EL (cell line): Measurements from ENCODE around the gene CAV2.

Source experiments
- DNase-seq: peaks from one replicate; pipeline ENCODE4 v3.0.0-alpha.2; 2016

The CAV2 gene

DNA sequence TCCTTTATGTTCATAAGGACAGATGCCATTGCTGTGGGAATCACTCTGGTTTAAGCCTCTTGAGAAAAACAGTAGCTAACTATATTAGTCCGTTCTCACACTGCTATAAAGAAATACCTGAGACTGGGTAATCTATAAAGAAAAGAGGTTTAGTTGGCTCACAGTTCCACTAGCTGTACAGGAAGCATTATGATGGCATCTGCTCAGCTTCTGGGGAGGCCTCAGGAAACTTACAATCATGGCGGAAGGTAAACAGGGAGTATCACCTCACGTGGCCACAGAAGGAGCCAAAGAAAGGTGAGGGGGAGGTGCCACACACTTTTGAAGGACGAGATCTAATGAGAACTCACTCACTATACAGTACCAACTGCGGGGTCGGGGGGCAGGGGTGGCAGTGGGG, 2.9 kb upstream of the CAV2 start:
- no peak for DNase-seq

DNA sequence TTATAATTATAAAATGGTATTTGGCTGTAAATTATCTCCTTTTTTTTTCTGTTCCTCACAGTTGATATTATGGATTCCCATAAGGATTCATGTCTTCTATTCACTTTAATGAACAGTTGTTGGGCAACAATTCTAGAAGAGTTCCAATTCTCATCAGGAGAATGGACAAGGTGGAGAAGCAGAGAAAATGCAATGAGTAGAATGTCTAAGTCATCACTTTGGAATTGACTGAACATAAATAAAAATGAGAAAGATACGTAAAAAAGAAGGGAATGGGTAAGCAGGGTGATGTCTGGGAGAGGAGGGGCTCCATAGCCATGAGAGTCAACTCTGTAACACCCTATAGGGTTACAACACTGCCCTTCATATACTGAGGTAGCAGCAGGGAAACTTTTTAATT, 1.8 kb upstream of the CAV2 start:
- DNase-seq = no peak

DNA sequence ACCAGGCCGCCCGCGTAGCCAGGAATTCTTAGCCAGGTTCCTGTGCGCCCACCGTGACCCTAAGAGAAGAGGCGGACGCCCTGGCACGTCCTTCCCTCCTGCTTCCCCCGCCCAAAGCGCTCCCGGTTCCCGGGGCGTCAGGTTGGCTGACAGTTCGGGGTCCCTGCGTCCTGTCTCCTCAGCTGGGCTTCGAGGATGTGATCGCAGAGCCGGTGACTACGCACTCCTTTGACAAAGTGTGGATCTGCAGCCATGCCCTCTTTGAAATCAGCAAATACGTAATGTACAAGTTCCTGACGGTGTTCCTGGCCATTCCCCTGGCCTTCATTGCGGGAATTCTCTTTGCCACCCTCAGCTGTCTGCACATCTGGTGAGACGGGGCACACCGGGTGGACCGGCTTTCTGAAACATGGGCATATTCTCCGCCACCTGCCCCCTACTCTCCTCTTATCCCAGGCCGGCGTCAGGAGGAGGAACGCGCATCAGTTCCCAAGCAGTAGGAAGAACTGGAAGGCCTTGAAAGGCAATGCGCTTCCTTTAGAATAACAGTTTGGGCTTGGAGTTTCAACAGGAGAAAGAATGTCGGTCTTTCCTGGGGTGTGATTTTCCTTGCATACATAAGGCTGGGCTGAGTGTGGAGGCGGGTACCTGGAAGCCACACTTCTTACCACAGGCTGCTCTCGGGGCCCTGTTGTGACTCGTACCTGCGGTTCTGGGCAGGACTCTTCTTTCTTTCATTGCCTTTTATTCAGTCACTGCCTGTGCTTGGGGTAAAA, 728 bp downstream of the CAV2 start:
- peak; percentile 54 for DNase-seq

DNA sequence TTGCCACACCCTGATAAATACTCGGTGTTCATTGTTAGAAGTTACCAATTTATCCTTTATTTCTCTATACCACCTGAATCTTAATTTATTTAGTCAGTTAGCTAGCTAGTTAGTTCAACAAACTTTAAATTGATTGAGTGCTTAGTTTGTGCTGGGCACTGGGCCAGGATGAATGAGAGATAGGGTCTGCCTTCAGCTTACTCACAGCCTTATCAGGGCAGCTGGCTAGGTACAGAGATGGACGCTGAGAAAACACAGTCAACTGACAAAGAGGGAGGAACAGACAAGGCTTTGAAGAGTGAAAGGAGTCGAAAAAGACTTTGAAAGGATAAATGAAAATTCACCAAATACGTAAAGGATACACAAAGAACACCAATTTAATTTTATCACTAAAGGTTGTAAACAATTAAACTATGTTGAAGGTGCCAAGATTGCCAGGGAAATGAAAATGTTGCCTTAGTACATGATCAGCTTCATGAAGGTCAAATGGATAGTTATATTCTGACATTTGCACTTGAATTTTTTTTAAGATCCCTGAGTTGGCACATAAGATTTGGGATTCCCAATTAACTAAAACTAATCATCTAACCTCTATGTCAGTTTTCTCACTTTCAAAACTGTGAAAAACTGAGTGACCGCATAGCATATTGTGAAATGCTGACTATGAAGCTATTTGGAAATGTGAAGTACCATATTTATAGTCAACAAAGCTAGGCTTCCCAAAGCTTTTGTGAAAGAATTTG, 2.1 kb downstream of the CAV2 start:
- peak; percentile 53 for DNase-seq

DNA sequence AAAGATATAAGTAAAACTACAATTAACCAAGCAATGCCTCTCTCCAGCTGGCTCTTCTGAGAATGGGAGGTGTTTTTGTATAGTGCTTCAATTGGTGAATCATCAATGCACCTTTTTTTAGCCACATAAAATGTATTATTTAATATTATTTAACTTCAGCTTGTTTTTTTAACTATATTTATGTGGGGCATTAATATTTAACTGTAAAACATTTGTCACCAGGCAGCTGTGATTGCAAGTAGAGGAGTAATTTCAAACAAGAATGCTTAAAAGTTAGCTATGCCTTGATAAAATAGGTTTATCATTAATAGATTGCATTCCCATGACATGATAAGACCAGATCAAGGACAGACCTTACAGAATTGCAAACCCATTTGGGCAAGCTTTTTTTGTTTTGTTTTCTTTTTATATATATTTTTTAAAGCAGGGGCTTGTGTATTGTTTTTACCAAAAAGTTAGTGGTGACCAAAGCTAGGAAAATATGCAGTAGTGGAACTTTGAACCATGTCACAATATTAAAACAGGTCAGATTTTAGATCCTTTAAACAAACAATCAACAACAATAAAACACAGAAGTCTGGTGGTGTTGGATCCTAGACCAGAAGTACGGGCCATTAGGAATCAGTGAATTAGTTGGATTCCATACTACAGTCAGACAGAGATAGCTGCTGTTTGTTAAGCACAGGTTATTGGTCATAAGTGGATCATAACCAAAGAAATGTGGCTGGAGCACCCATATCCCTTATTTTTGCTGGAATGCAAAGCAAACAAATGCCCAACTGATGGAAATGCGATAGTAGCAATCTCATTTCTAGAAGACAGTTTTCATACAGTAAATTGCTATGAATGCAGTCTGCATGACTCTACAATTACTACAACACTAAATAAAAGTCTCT, 2.9 kb downstream of the CAV2 start:
- DNase-seq = no peak

DNA sequence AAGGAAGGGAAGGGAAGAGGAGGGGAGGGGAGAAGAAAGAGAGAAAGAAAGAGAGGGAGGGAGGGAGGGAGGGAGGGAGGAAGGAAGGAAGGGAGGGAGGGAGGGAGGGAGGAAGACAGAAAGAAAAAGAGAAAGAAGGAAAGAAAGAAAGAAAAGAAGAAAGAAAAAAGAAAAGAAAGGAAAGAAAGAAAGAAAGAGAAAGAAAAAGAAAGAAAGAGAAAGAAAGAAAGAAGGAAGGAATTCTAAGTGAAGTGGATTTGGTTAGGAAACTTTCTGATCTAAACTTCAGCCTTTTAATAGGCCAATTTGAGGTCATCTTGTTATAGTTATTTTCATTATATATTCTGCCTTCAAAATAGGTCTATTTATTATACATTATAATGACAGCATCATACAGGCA, 4.3 kb downstream of the CAV2 start:
- DNase-seq = no peak

DNA sequence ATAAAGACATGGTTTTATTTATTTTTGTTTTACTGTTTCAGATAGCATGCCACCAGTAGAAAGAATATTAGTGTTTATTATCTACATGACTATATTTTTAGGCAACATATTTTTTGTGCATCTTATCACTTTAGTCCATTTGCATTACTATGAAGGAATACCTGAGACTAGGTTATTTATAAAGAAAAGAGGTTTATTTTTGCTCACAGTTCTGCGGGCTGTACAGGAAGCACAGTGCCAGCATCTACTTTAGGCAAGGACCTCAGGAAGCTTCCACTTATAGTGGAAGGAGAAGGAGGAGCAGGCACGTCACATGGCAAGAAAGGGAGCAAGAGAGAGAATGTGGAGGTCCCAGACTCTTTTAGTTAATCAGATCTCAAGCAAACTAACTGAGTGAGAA, 5.7 kb downstream of the CAV2 start:
- no peak for DNase-seq

DNA sequence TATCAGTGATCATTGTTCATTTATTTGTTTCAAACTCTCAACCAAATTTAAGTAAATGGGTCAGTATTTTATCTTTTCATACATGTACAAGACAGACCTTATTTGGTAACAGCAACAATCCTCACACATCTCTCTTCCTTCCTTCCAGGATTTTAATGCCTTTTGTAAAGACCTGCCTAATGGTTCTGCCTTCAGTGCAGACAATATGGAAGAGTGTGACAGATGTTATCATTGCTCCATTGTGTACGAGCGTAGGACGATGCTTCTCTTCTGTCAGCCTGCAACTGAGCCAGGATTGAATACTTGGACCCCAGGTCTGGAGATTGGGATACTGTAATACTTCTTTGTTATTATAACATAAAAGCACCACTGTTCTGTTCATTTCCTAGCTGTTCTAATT, 6.3 kb downstream of the CAV2 start:
- no peak for DNase-seq

DNA sequence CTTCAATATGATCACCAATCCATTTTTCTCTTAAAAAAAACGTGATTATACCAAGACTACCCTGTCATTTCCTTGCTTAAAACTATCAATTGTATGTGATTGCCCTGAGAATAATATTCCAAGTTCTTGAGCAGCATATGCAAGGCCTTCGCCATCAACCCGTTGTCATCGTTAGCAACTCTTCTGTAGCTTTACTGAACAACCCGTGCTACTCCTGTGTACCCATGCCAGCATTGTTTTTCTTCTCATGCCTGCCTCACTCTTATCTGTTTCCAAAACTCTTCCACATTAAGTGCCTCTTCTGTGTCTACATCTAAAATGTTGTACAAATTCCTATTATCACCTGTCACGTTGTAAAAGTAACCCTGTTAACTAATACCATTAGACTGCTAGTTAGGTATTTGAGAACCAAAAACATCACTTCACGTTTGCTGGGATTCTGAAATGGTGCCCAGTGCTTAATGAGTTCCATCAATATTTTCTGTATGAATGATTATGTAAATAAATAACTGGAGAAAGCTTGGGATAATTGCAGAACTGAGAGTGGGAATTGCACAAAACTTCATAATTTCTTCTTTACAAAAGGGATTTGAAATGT, 10.5 kb downstream of the CAV2 start:
- peak; percentile 34 for DNase-seq

DNA sequence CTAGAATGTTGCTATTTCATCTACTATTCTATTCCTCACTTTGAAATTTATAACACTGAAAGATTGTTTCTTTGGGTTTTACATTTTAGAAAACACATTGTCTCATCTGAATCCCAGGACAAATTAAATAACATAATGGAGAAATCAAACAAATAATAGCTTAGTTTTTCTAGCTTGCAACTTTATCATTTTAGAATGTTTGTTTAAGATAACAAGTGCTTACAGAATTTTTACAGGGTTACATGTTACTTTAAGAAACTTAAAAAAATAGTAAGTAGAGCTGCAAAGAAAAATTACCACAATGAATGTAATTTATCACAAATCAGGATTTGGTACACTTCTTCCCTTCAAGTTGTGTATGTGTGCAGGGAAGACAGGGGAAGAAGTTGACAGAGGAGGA, 11.3 kb downstream of the CAV2 start:
- DNase-seq = no peak

DNA sequence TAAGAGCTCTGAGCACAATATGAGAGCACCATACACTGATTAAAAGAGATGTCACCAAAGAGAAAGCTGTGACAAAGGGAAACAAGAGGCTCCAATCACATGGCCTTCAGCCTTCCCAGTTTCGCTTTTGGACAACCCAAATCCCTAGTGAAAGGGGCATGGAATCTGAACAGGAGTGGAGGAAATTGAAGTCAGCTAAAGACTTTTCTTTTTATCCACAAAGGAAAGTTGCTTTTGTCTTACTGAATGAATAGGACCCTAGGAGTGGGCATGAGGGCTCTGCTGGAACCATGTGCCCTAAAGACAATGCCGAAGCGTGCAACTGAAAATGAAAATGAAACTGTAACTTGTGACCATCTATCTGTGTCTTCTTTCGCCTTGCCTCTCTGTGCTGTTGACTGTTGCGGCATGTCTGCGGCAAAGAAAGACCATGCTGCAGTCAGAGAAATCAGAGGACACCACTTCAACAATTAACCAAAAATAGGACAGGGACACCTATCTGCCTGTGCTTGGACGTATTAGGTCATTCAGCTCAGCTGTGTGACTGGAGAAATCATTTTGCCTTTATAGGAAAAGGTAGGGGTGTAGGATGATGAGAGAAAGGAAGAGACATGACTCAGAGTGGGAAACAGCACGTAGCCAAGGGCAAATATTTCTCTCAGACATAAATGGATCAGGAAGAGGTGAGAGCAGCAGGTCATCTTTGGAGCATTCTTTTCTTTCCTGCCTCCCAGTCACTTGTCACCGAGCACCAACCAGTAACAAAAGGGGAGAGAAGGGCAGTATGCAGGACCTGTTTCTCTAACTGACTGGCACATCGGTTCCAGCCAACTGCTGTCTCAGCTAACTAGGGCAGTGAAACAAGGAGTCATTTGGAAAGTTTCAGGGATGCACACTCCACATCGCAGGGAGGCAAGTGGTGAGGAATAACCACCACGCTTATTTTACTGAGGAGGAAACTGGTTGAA, 12.3 kb downstream of the CAV2 start:
- DNase-seq = peak; percentile 85

DNA sequence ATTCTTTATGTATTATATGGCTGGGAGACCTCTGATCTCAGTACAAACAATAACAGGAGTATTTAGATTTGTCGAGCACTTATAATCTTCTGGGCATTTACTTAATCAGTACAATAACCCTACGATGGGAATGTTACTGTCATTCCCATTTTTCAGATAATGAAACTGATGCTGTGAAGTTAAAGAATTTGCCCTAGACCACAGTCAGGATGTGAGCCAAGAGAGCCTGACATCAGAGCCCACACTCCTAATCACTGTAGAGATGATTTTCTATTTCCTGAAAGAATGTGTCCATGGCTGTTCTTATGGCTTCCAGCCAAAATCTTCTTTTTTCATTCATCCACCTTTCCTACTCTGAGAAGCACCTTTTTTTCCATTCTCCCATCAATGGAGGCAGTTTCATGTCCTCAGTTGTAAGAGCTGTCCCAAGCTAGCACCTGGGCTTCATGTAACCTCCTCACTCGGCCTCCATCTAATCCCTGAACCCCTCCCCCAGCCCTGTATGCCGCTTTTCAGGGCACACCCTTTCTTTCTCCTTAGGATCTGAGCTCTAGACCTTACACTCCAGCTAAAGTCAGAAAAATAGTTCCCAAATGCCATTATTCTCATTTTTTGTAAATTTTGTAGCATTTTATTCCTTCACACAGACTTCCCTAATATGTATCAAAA, 13.1 kb downstream of the CAV2 start:
- peak; percentile 76 for DNase-seq

DNA sequence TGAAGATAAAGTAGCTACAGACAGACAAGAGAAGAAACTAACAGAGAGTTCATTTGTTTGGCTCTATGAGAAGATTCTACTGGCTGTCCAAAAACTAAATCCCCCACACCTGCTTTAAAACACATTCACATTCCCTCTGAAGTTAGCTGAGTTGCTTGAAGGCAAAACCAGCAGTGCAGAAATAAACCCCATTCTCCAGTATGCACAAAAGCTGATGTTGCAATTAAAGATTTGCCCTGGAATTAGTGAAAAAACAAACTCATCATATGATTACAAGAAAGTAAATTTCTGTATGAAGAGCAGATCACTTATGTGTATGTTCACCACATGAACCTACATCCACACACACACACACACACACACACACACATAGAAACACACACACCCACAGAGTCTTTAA, 16.0 kb downstream of the CAV2 start:
- no peak for DNase-seq

DNA sequence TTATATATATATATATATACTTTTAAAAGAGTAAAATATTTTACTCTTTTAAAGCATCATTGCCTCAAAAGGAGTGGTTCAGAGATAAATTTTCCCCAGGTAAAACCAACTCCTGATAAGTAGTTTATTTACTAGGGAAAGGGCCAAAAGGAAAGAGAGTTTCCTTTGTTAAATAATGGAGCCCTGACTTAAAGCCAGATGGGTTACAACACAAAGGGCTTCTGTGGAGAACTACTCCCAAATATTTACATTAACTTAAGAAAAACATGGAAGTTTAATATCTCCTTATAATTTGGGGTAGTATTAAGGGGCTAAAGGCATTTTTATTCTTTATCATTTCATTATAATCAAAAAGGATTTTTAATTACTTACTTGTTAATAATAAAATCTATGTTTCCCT, 16.8 kb downstream of the CAV2 start:
- no peak for DNase-seq

DNA sequence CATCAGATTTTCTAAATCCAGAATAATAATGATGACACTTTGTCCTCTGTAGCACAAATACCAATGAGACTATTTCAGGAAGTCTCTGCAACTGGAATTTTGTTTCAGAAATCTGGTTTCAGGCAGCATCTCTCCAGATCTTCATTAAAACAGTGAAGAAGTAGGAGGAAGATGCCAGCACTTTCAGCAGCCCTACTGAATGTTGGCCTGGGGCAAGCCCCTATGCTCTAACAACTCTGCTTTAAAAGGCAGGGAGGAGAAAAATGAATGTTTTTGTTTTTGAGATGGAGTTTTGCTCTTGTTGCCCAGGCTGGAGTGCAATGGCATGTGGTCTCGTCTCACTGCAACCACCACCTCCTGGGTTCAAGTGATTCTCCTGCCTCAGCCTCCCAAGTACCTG, 18.1 kb downstream of the CAV2 start:
- DNase-seq = no peak

DNA sequence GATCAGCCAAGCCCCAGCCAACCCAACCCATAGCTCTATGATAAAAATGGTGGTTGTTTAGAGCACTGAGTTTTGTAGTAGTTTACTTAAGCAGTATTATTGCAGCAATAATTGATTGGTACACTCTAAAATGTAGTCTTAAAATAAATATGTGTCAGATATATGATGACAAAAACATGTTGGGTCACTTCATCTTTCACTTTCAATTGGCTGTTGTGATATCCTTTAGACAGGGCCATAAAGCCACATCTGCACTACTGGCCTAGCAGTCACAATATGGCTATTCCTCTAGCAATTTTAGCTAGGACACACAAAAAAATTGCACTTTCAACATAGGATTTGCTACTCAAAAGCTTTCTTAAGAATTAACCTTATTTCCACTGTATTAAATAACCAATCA, 19.4 kb downstream of the CAV2 start:
- DNase-seq = no peak

DNA sequence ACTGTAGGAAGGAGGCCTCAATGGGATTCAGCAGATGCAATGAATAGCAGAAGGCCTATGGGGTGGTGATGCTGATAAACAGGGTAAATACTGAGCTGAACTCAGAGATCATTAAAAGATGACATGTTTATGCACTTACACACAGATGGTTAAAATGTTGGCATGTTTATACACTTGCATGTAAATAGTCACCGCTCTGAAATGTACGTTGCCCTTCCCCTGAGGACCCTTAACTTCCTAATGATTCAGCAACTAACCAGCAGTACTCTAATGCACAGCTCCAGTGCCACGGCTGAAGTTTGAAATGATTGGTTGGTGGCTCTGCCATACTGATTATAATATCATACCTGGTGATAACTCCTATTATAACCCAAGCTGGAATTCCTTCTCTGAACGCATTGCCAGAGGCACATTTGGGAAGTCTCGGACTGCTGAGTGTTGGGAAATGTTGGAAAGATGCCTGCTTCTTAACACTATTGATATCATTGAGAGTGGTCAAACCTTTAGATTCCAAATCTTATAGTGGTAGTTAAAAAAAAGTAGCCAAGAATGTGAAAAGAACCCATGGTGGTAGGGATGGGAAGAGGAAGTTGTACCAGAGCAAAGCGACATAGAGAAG, 21.6 kb downstream of the CAV2 start:
- DNase-seq = peak; percentile 45

DNA sequence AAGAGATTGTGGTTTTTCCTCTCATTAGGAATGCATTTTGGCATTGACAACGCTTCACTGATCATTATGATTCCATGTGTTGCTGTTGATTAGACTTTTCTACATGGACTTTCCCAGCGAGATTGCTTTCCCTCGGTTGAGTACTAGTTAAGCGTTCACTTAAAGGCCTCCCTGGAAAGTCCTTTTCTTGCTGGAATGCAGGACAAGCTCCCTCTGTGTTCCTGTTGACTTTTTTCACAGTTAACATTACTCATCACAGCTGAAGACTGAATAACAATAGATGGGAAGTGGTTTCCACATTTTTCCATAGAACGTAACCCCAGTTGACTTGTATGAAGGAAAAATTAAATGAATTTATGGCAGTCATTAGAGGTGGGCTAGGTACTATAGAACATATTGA, 22.7 kb downstream of the CAV2 start:
- peak; percentile 83 for DNase-seq

DNA sequence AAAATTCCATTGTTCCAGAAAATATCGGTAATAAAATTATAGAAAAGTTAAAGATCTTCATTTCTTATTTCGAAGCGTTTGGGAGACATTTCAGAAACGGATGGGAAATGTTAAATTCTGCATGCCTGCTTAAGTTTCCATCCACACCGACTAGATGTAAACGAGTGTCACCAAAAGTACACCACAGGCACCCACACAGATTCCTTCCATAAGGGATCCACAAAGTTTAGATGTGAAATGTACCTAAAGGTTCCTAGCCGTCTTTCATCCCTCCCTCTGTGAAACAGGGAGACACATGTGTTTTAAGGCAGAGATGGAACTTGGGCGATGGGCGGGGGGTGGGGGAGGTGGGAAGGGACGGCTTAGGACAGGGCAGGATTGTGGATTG, 24.7 kb downstream of the CAV2 start:
- DNase-seq = no peak

DNA sequence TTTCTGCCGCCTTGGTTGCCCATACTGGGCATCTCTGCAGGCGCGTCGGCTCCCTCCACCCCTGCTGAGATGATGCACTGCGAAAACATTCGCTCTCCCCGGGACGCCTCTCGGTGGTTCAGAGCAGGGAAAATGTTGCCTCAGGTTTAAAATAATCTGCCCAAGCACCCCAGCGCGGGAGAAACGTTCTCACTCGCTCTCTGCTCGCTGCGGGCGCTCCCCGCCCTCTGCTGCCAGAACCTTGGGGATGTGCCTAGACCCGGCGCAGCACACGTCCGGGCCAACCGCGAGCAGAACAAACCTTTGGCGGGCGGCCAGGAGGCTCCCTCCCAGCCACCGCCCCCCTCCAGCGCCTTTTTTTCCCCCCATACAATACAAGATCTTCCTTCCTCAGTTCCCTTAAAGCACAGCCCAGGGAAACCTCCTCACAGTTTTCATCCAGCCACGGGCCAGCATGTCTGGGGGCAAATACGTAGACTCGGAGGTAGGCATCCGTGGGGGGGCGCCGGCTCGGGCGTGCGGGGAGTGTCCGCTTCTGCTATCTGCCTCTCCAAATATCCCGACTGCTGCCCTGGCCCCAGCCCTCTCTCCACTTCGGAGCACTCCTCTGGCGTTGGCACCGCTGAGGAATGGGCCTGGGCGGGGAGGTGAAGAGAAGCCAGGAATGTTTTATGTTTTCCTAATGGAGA, 25.2 kb downstream of the CAV2 start, which contains the start of gene CAV1:
Gene CAV1, plus strand, starts transcription at position 428 of the 689 bp plus-strand sequence. Its CDS starts 27 bp downstream, at position 455.
- peak; percentile 98 for DNase-seq
